Small intestine (tissue), 16 donors: ENCODE data around the gene VPS45. TPM values are rescaled to one million over a fixed set of nuclear protein-coding genes. Genes with fewer than 3 reads are reported as not detected.
A peak's percentile ranks its signal among the peaks of the same experiment; 100 is the strongest.

Experiments used
- DNase-seq, 2 donors: peaks; one replicate each; pipeline versions ENCODE4 v3.0.0 to v3.0.0-alpha.2; 2013
- FAIRE-seq: peaks from 2 replicates; lab custom pipeline; 2012; peaks lifted over from hg19 to GRCh38; lab: Jason Lieb, UNC
- H3K27ac ChIP-seq, 3 donors: one replicate each; pipeline ENCODE4 v1.5.1; 2013; ENCODE audit warnings: low read length in 2 of 3, mild to moderate bottlenecking in 2 of 3, control low read depth in 1 of 3, inconsistent platforms in 1 of 3, low read depth in 1 of 3, moderate library complexity in 1 of 3
- H3K27me3 ChIP-seq, 3 donors: one replicate each; pipeline ENCODE4 v1.6.1; 2013; ENCODE audit warnings: low read length in 3 of 3, inconsistent platforms in 1 of 3; ENCODE audit not compliant: control insufficient read depth in 3 of 3, insufficient read depth in 3 of 3
- H3K36me3 ChIP-seq, 3 donors: one replicate each; pipeline ENCODE4 v1.6.1; 2013; ENCODE audit warnings: low read length in 3 of 3, inconsistent platforms in 1 of 3, low read depth in 1 of 3, mild to moderate bottlenecking in 1 of 3, moderate library complexity in 1 of 3; ENCODE audit not compliant: control insufficient read depth in 3 of 3, insufficient read depth in 2 of 3
- H3K4me1 ChIP-seq, 3 donors: one replicate each; pipeline ENCODE4 v1.6.1; 2013; ENCODE audit warnings: low read length in 2 of 3, inconsistent platforms in 1 of 3, low read depth in 1 of 3, mild to moderate bottlenecking in 1 of 3, moderate library complexity in 1 of 3; ENCODE audit not compliant: control insufficient read depth in 3 of 3, insufficient read depth in 2 of 3
- H3K4me3 ChIP-seq, 3 donors: one replicate each; pipeline ENCODE4 v1.5.1; 2013; ENCODE audit warnings: low read length in 3 of 3, control low read depth in 1 of 3, inconsistent platforms in 1 of 3, low read depth in 1 of 3, mild to moderate bottlenecking in 1 of 3, moderate library complexity in 1 of 3
- H3K9me3 ChIP-seq, 2 donors: one replicate each; pipeline ENCODE4 v1.6.1; 2013; ENCODE audit warnings: low read depth in 1 of 2, low read length in 1 of 2; ENCODE audit not compliant: control insufficient read depth in 2 of 2, insufficient read depth in 1 of 2
- WGBS, 3 donors: extraction: QIAGEN DNeasy Blood & Tissue Kit; methylation state at CpG; one replicate each; pipeline ENCODE4 v1.1.7; 2013; 5-methylcytosine and 5-hydroxymethylcytosine counted together
- long read RNA-seq, 10 donors: transcript quantifications; one replicate each; lab custom pipeline, GENCODE V29; 2026
- polyA plus RNA-seq, 4 donors: library from polyadenylated mRNA; stranded (reverse) in 3 of 4; unstranded in 1 of 4; fragments of 200-250 nt in 3 of 4; fragments of 120-200 nt in 1 of 4; gene quantifications; one replicate each; pipeline versions ENCODE4 v1.2.1 to v1.2.3, GENCODE V29; 2013
- donor health status: healthy with polysubstance abuse.
- donor health status: control.
- donor health status: control.
- donor health status: Bipolar disorder and iron deficiency.
- donor health status: healthy.

The VPS45 gene
- 10 to 100 TPM; 19.2 to 32.1 (median 22.7) TPM for polyA plus RNA-seq
- long read RNA-seq, donor 1: 0 reads
- long read RNA-seq, donor 2, partial matches to known transcripts: 0 of 1 reads
- long read RNA-seq, donor 2, other reads (novel, unspliced or antisense): 0 of 1 reads
- long read RNA-seq, donor 3, partial matches to known transcripts: 0 of 3 reads
- long read RNA-seq, donor 3, other reads (novel, unspliced or antisense): 0 of 3 reads
- long read RNA-seq, donor 4: 0 reads
- long read RNA-seq, donor 5, partial matches to known transcripts: 0 of 1 reads
- long read RNA-seq, donor 5, other reads (novel, unspliced or antisense): 0 of 1 reads
- long read RNA-seq, donor 6, transcript VPS45-202 (15 exons, 2,790 nt): major isoform, 5 of 7 reads
- long read RNA-seq, donor 6, partial matches to known transcripts: 0 of 7 reads
- long read RNA-seq, donor 6, other reads (novel, unspliced or antisense): 0 of 7 reads
- long read RNA-seq, donor 7: 0 reads
- long read RNA-seq, donor 8: 0 reads
- long read RNA-seq, donor 9, partial matches to known transcripts: 0 of 1 reads
- long read RNA-seq, donor 9, other reads (novel, unspliced or antisense): 0 of 1 reads
- long read RNA-seq, donor 10, transcript VPS45-202 (15 exons, 2,790 nt): major isoform, 7 of 12 reads
- long read RNA-seq, donor 10, partial matches to known transcripts: 0 of 12 reads
- long read RNA-seq, donor 10, other reads (novel, unspliced or antisense): 0 of 12 reads

- 0 to 1% (median 0%) methylated on average over 46 of the region's 46 CpGs for WGBS, 3 donors
- Histone ChIP-seq H3K36me3 (peaks cover 0 to 6% (median 0%) of the 10 kb centered on the region in 3 donors), H3K27me3 (no peaks in the 10 kb centered on the region), H3K4me1 (peaks cover 0 to 2% (median 0%) of the 10 kb centered on the region in 3 donors), H3K4me3 (peak within 1 kb of the TSS; percentile 58 to 72 (median 71)), H3K27ac (peak within 1 kb of the TSS; percentile 77 to 96 (median 90)), H3K9me3 (no peaks in the 10 kb centered on the region)
- DNase-seq (peak; percentile 91 to 95), FAIRE-seq (no peak)
Measured at GRCh38 chr1:150067184-150068108, at the start of gene VPS45. Gene VPS45, plus strand, starts transcription at chr1:150067776. Its CDS starts 82 bp downstream, at chr1:150067858.

GRCh38 chr1:150018165-150018564, 49.4 kb upstream of the VPS45 start:
- Histone ChIP-seq H3K4me3 (no peak overlapping the region), H3K27me3 (no peaks in the 10 kb centered on the region), H3K9me3 (no peaks in the 10 kb centered on the region), H3K4me1 (peaks cover 0 to 34% (median 0%) of the 10 kb centered on the region in 3 donors), H3K36me3 (no peaks in the 10 kb centered on the region), H3K27ac (peak overlapping the region in 1 of 3 donors; percentile 79)
- FAIRE-seq (no peak), DNase-seq (no peak)
- 87 to 94% (median 90%) methylated on average over 4 of the region's 4 CpGs for WGBS, 3 donors

GRCh38 chr1:150020711-150021110, 46.9 kb upstream of the VPS45 start:
- H3K36me3 ChIP-seq: no peaks in the 10 kb centered on the region
- no peaks in the 10 kb centered on the region for H3K27me3 ChIP-seq
- no peaks in the 10 kb centered on the region for H3K9me3 ChIP-seq
- 29 to 72% (median 37%) methylated on average over 2 of the region's 2 CpGs for WGBS, 3 donors
- DNase-seq: peak in 1 of 2 donors; percentile 49
- peak overlapping the region; percentile 57 to 90 (median 64) for H3K27ac ChIP-seq
- peaks cover 0 to 32% (median 0%) of the 10 kb centered on the region in 3 donors for H3K4me1 ChIP-seq
- FAIRE-seq: no peak
- H3K4me3 ChIP-seq: no peak overlapping the region

- Histone ChIP-seq H3K9me3 (no peaks in the 10 kb centered on the region), H3K4me1 (peaks cover 0 to 32% (median 0%) of the 10 kb centered on the region in 3 donors), H3K27me3 (no peaks in the 10 kb centered on the region), H3K4me3 (no peak overlapping the region), H3K36me3 (no peaks in the 10 kb centered on the region), H3K27ac (peak overlapping the region; percentile 61 to 90 (median 78))
- FAIRE-seq (no peak), DNase-seq (peak; percentile 90 to 96)
- WGBS, 3 donors: 15 to 53% (median 24%) methylated on average over 5 of the region's 5 CpGs
Measured at GRCh38 chr1:150021191-150021694, 46.3 kb upstream of the VPS45 start.

GRCh38 chr1:150022357-150022756, 45.2 kb upstream of the VPS45 start:
- Histone ChIP-seq H3K4me1 (peaks cover 0 to 27% (median 0%) of the 10 kb centered on the region in 3 donors), H3K36me3 (no peaks in the 10 kb centered on the region), H3K9me3 (no peaks in the 10 kb centered on the region), H3K27me3 (no peaks in the 10 kb centered on the region), H3K4me3 (no peak overlapping the region), H3K27ac (peak overlapping the region in 1 of 3 donors; percentile 90)
- no peak for FAIRE-seq
- DNase-seq: peak; percentile 29 to 74
- WGBS, 3 donors: 38 to 69% (median 53%) methylated on average over 6 of the region's 6 CpGs

GRCh38 chr1:150024156-150024555, 43.4 kb upstream of the VPS45 start:
- Histone ChIP-seq H3K4me1 (peaks cover 0 to 22% (median 0%) of the 10 kb centered on the region in 3 donors), H3K27me3 (no peaks in the 10 kb centered on the region), H3K9me3 (no peaks in the 10 kb centered on the region), H3K4me3 (no peak overlapping the region), H3K36me3 (no peaks in the 10 kb centered on the region), H3K27ac (no peak overlapping the region)
- WGBS, 3 donors: 94 to 97% (median 96%) methylated on average over 2 of the region's 2 CpGs
- FAIRE-seq (no peak), DNase-seq (no peak)

GRCh38 chr1:150028322-150028721, 39.3 kb upstream of the VPS45 start:
- no peaks in the 10 kb centered on the region for H3K27me3 ChIP-seq
- WGBS, 3 donors: 92 to 94% (median 93%) methylated on average over 1 of the region's 1 CpG

More at GRCh38 chr1:150028322-150028721, 39.3 kb upstream of the VPS45 start:
- Histone ChIP-seq H3K9me3 (no peaks in the 10 kb centered on the region), H3K4me1 (no peaks in the 10 kb centered on the region), H3K27ac (no peak overlapping the region), H3K36me3 (no peaks in the 10 kb centered on the region), H3K4me3 (no peak overlapping the region)
- FAIRE-seq (no peak), DNase-seq (no peak)
